SK-N-MC (cell line): ENCODE data around the gene LRP4.

Source experiments
- DNase-seq: peaks from one replicate; pipeline ENCODE4 v3.0.0-alpha.2; 2011; ENCODE audit warnings: low read depth, low spot score
- H3K27ac ChIP-seq: fragments of 200-600 bp; sonication (generic); 2 replicates; pipeline ENCODE4 v1.5.1; 2016; ENCODE audit warnings: mixed run types
- H3K36me3 ChIP-seq: fragments of 200-600 bp; sonication (generic); 2 replicates; pipeline ENCODE4 v1.6.1; 2017; ENCODE audit warnings: antibody characterized with exemption, low read length, mixed read lengths; ENCODE audit not compliant: insufficient read depth
- H3K4me3 ChIP-seq: fragments of 200-600 bp; sonication (generic); 2 replicates; pipeline ENCODE4 v1.5.1; 2016
- H3K9ac ChIP-seq: fragments of 200-600 bp; sonication (generic); 2 replicates; pipeline ENCODE4 v1.8.0; 2017; ENCODE audit warnings: mixed run types, mixed read lengths; ENCODE audit not compliant: insufficient read length
- H3K9me3 ChIP-seq: fragments of 200-600 bp; sonication (generic); 2 replicates; pipeline ENCODE4 v1.6.1; 2017; ENCODE audit warnings: low read depth, mild to moderate bottlenecking, antibody characterized with exemption, low read length, moderate library complexity, mixed read lengths
- EZH2 ChIP-seq: fragments of 200-600 bp; sonication (generic); IDR thresholded peaks from one replicate; pipeline ENCODE4 v1.6.1; 2017; ENCODE audit warnings: antibody characterized with exemption
- FOXP2 ChIP-seq: optimal IDR thresholded peaks from 2 replicates; pipeline ENCODE3; 2011; ENCODE audit warnings: mild to moderate bottlenecking, moderate library complexity; ENCODE audit not compliant: insufficient read depth; ENCODE audit errors: extremely low read length, control extremely low read depth
- POLR2AphosphoS5 ChIP-seq: IDR thresholded peaks from 2 replicates; pipeline ENCODE4 v1.6.1; 2012; ENCODE audit warnings: mild to moderate bottlenecking, low read depth, low read length, borderline replicate concordance

LRP4 gene

GRCh38 chr11:46826310-46827044, 91.9 kb downstream of the LRP4 start:
- Histone ChIP-seq H3K27ac (no peak overlapping the region), H3K9ac (no peak overlapping the region), H3K9me3 (no peaks in the 10 kb centered on the region), H3K4me3 (peak overlapping the region; percentile 60), H3K36me3 (no peaks in the 10 kb centered on the region; the same call in 1 of the 2 replicates)
- no peak for DNase-seq
- TF ChIP-seq FOXP2 (no peak), POLR2AphosphoS5 (no peak), EZH2 (no peak)

- DNase-seq, result no peak
- no peak overlapping the region for H3K9ac ChIP-seq
- H3K36me3 ChIP-seq, result peaks cover 70% of the 10 kb centered on the region
- no peak overlapping the region for H3K4me3 ChIP-seq
- no peaks in the 10 kb centered on the region for H3K9me3 ChIP-seq
- no peak overlapping the region for H3K27ac ChIP-seq
- TF ChIP-seq FOXP2, result no peak
- no peak for TF ChIP-seq POLR2AphosphoS5
Observed at GRCh38 chr11:46808799-46809431, 109.4 kb downstream of the LRP4 start.
